Measurements from ENCODE around the gene CAPZA1.

DNA sequence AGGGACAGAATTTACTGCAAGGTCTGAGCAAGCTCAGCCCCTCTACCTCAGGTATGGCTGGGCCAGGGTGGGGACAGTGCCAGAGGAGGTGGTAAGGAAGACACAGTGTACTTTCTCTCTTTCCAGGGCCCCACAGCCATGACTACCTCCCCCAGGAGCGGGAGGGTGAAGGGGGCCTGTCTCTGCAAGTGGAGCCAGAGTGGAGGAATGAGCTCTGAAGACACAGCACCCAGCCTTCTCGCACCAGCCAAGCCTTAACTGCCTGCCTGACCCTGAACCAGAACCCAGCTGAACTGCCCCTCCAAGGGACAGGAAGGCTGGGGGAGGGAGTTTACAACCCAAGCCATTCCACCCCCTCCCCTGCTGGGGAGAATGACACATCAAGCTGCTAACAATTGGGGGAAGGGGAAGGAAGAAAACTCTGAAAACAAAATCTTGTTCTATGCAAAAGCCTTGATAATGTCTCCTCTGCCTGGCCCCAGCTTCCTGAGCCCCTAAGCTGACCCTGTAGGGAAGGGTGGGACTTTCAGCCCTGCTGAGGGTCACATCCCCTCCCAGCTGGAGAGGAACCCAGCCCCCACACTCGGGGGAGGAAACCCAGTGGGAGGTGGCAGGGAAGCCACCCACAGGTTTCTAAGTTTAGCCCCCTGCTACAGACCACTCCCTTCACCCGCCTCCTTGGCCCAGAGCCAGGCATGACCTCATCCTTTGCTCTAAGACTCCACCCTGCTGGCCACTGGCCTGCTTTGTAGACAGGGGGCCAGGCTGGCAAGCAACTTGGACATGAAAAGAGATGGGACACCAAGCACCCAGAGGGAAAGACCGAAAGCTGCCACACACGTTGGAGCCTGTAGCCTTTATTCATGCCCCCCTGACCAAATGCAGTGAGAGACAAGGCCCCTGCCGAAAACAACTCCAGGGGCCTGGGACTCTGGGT, 80.9 kb downstream of the CAPZA1 start:
- TF ChIP-seq CTCF (conservative IDR thresholded peaks at IDR 0.05) (no peak), ZFX (IDR thresholded peaks at IDR 0.05) (no peak)
